Measurements from ENCODE around the gene ZDHHC18. TPM values are rescaled to one million over a fixed set of nuclear protein-coding genes. Genes with fewer than 3 reads are reported as not detected.
A peak's percentile ranks its signal among the peaks of the same experiment; 100 is the strongest.
"Not testable (repeated sequence)": the region's sequence is repeated elsewhere in the genome, so short reads cannot be mapped to it uniquely, and the experiment has no call there.

ZDHHC18 gene
- total RNA-seq, 6 experiments from 2014 or later, result 19.2 to 31.6 (median 23.8) TPM

- Mint-ChIP-seq H3K27ac (no peak overlapping the region; the same call in 1 of the 2 replicates), H3K9me3 (no peaks in the 10 kb centered on the region), H3K4me1 (ENCODE audit: low read depth) (no peaks in the 10 kb centered on the region), H3K36me3 (ENCODE audit: low read depth) (peaks cover 8% of the 10 kb centered on the region; the same call in 1 of the 2 replicates), H3K27me3 (ENCODE audit: insufficient read depth) (no peaks in the 10 kb centered on the region; the same call in 1 of the 2 replicates), H3K4me3 (no peak overlapping the region)
- no peak for TF ChIP-seq CTCF (IDR thresholded peaks at IDR 0.05)
- no peak for DNase-seq
These were observed 12.2 kb downstream of the ZDHHC18 start for GRCh38 chr1:26838474-26839338.

GRCh38 chr1:26839339-26839722 is 12.8 kb downstream of the ZDHHC18 start:
- TF ChIP-seq CTCF (IDR thresholded peaks at IDR 0.05), result no peak
- H3K9me3 Mint-ChIP-seq, result no peaks in the 10 kb centered on the region
- H3K27me3 Mint-ChIP-seq (ENCODE audit: insufficient read depth), result no peaks in the 10 kb centered on the region; the same call in 1 of the 2 replicates
- H3K27ac Mint-ChIP-seq, result no peak overlapping the region; the same call in 1 of the 2 replicates
- peaks cover 11% of the 10 kb centered on the region; the same call in 1 of the 2 replicates for H3K36me3 Mint-ChIP-seq (ENCODE audit: low read depth)
- H3K4me1 Mint-ChIP-seq (ENCODE audit: low read depth), result no peaks in the 10 kb centered on the region
- no peak for DNase-seq
- H3K4me3 Mint-ChIP-seq, result no peak overlapping the region

- Mint-ChIP-seq H3K36me3 (ENCODE audit: low read depth) (peaks cover 13% of the 10 kb centered on the region; the same call in 1 of the 2 replicates), H3K4me1 (ENCODE audit: low read depth) (no peaks in the 10 kb centered on the region), H3K27ac (no peak overlapping the region), H3K4me3 (no peak overlapping the region), H3K9me3 (no peaks in the 10 kb centered on the region), H3K27me3 (ENCODE audit: insufficient read depth) (no peaks in the 10 kb centered on the region; the same call in 1 of the 2 replicates)
- no peak for DNase-seq
- no peak for TF ChIP-seq CTCF (IDR thresholded peaks at IDR 0.05)
These were observed 13.3 kb downstream of the ZDHHC18 start for GRCh38 chr1:26839779-26840178.

- Mint-ChIP-seq H3K4me3 (no peak overlapping the region), H3K4me1 (ENCODE audit: low read depth) (peaks cover 23% of the 10 kb centered on the region), H3K27ac (no peak overlapping the region), H3K9me3 (no peaks in the 10 kb centered on the region), H3K27me3 (ENCODE audit: insufficient read depth) (no peaks in the 10 kb centered on the region; the same call in 1 of the 2 replicates), H3K36me3 (ENCODE audit: low read depth) (peaks cover 14% of the 10 kb centered on the region)
- no peak for DNase-seq
- no peak for TF ChIP-seq CTCF (IDR thresholded peaks at IDR 0.05)
These were observed 18.1 kb downstream of the ZDHHC18 start for GRCh38 chr1:26844424-26845196.

- not testable (repeated sequence) for H3K27me3 Mint-ChIP-seq (ENCODE audit: insufficient read depth); DNase-seq; H3K4me3 Mint-ChIP-seq; H3K9me3 Mint-ChIP-seq
- H3K4me1 Mint-ChIP-seq (ENCODE audit: low read depth), result peaks cover 30% of the 10 kb centered on the region
- peaks cover 26% of the 10 kb centered on the region for H3K36me3 Mint-ChIP-seq (ENCODE audit: low read depth)
- peak overlapping the region; percentile 99 for H3K27ac Mint-ChIP-seq
These were observed 21.3 kb downstream of the ZDHHC18 start for GRCh38 chr1:26847826-26848225.
